ENCODE measurements around the gene IL10RA. TPM values are rescaled to one million over a fixed set of nuclear protein-coding genes. Genes with fewer than 3 reads are reported as not detected.

Gene IL10RA
- total RNA-seq, 6 experiments from 2014 or later: 4.9 to 17.9 (median 7.4) TPM

GRCh38 chr11:118049771-118050170, 63.6 kb downstream of the IL10RA start:
- 79% methylated on average over 3 of the region's 6 CpGs for WGBS (ENCODE audit: insufficient coverage, low coverage, low lambda C conversion rate, missing lambda C conversion rate)
- TF ChIP-seq CTCF (IDR thresholded peaks at IDR 0.05) (no peak), POLR2A (IDR thresholded peaks at IDR 0.05) (no peak)
- peaks cover 0 to 11% (median 2%) of the 10 kb centered on the region in 4 donors for H3K4me1 ChIP-seq
- intact Hi-C loops (cut with DNase I): loop anchor here (5.0 kb wide), 1 partner anchor 207 kb away; no protein-coding TSS in a partner anchor
- no peak for DNase-seq
- no peaks in the 10 kb centered on the region for H3K36me3 ChIP-seq
- H3K4me3 ChIP-seq: no peak overlapping the region
- no peak for ATAC-seq
- H3K9me3 ChIP-seq: no peaks in the 10 kb centered on the region
- H3K27me3 ChIP-seq: no peaks in the 10 kb centered on the region
- H3K27ac ChIP-seq: no peak overlapping the region

DNA sequence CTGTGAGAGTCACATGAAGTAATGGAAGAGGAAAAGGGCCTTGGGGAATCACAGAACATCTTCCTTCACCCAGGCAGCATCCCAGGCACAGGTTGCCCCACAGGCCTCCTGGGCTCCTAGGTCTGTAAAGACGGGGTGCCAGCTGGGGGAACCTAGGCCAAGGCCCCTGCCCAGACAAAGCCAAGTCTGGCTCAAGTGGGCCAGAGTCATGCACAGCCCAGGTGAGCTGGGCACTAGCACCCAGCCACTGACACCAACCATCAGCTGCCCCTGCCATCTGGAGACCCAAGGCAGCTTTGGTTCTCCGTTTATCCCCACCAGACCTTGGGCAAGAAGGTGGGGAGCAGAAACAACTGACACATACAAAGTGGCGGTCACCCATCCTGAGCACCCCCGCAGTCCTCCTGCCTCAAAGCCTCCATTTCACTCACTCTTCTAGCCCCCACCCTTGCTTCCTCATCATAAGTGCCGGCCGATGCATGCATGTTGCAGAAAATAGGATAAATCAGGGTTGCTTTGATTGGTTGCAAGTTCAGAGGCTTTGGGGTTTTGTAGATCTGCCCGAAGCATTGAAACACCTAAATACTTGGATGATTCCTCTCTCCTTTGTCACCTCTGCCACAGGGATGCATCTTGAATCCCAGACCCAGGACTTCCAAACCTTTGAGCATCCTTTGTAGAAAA, 64.2 kb downstream of the IL10RA start:
- TF ChIP-seq CTCF (IDR thresholded peaks at IDR 0.05): no peak
- no peak for TF ChIP-seq POLR2A (IDR thresholded peaks at IDR 0.05)
- intact Hi-C loops (cut with DNase I): loop anchor here (5.0 kb wide), 1 partner anchor 208 kb away; no protein-coding TSS in a partner anchor
- ATAC-seq (no peak), DNase-seq (no peak)
- no peaks in the 10 kb centered on the region for H3K9me3 ChIP-seq
- H3K27me3 ChIP-seq: no peaks in the 10 kb centered on the region
- peaks cover 0 to 11% (median 2%) of the 10 kb centered on the region in 4 donors for H3K4me1 ChIP-seq
- no peak overlapping the region for H3K4me3 ChIP-seq
- WGBS (ENCODE audit: insufficient coverage, low coverage, low lambda C conversion rate, missing lambda C conversion rate): 83% methylated on average over 3 of the region's 7 CpGs
- no peak overlapping the region for H3K27ac ChIP-seq
- no peaks in the 10 kb centered on the region for H3K36me3 ChIP-seq

Other genes starting within 250 kb of the IL10RA start
- under 1 TPM in 5 of 6 experiments, not detected in 1; 0.06 to 0.92 (median 0.22) TPM for gene DSCAML1, start 189.2 kb upstream of the IL10RA start, total RNA-seq
- 10 to 100 TPM in 5 of 6 experiments, 1 to 10 TPM in 1; 9.3 to 13.7 (median 11.4) TPM for gene FXYD2, start 161.7 kb upstream of the IL10RA start, total RNA-seq
- gene FXYD6, start 109.7 kb upstream of the IL10RA start, total RNA-seq: 10 to 100 TPM in 2 of 6 experiments, 1 to 10 TPM in 4; 4.9 to 14.4 (median 8.9) TPM
- gene TMPRSS13, start 57.0 kb upstream of the IL10RA start, total RNA-seq: under 1 TPM in 3 of 6 experiments, not detected in 3; 0.09 to 0.61 (median 0.12) TPM
- gene TMPRSS4, start 90.7 kb downstream of the IL10RA start, total RNA-seq: under 1 TPM in 2 of 6 experiments, not detected in 4; 0.35 to 0.51 TPM
- gene SMIM35, start 100.6 kb downstream of the IL10RA start, total RNA-seq: not detected
- gene SCN4B, start 166.4 kb downstream of the IL10RA start, total RNA-seq: under 1 TPM; 0.11 to 0.30 (median 0.23) TPM
- not detected for gene SCN2B, start 190.2 kb downstream of the IL10RA start, total RNA-seq
- 1 to 10 TPM; 1.5 to 9.1 (median 3.2) TPM for gene JAML, start 238.6 kb downstream of the IL10RA start, total RNA-seq